ENCODE data around the gene KCNMA1. TPM values are rescaled to one million over a fixed set of nuclear protein-coding genes. Genes with fewer than 3 reads are reported as not detected.

The KCNMA1 gene
- total RNA-seq, 1 experiment from 2014 or later, result 0.70 TPM

DNA sequence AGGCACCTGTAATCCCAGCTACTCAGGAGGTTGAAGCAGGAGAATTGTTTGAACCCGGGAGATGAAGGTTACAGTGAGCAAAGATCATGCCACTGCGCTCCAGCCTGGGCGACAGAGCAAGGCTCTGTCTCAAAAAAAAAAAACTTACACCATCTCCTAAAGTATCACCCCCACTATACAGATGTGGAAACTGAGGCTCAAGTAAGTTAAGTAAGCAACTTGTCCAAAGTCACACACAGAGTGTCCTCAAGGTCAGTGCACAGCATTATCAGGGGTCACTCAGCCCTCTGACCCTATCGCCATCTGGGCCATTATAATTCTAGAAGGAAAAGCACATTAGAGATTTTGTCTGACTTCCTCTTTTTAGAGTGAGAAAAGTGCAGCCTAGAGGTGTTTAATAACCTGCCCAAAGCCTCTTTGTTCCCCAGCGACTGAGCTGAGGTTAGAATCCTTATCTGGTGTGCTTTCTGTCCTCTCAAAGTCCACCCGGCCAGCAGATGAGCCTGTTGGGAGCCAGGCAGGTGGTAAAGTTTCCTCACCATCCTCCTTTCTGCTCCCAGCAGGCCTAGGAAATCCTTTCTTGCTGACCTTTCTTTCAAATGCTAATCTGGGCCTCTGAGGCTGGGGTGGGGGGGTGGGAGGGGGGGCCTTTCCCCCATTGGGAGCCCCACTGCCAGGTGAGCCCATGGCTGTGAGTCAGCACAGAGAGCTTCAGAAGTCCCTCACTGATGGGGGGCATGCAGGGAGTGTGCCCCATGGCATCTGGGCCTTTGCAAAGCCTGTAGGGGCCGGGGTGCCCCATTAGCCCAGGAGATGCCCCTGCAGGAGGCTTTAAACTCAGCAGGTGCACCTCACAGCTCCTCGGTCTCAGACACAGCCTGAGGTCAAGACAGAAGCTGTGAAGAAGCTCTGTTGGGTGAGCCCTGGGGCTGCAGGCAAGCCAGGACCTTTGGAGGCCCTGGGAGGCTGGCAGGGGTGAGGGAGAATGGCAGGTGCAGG is 12.0 kb upstream of the KCNMA1 start:
- intact Hi-C loops (cut with micrococcal nuclease; ENCODE audit: unreplicated experiment), result no loop called here
- no peak overlapping the region for H2AFZ ChIP-seq
- no peak overlapping the region for H3K4me3 ChIP-seq
- H3K79me2 ChIP-seq (ENCODE audit: low read depth), result no peaks in the 10 kb centered on the region
- no peak for DNase-seq
- H3K4me1 ChIP-seq (replicated peaks; ENCODE audit: insufficient read depth), result peaks cover 11% of the 10 kb centered on the region; the same call in 1 of the 2 replicates
- no peaks in the 10 kb centered on the region for H3K36me3 ChIP-seq (ENCODE audit: low read depth)
- BruUV-seq (replicated peaks), result no TSS peak
- H3K27ac ChIP-seq, result no peak overlapping the region
- H3K9me2 ChIP-seq (ENCODE audit: insufficient read depth), result no peaks in the 10 kb centered on the region
- H4K20me1 ChIP-seq (ENCODE audit: insufficient read depth), result no peaks in the 10 kb centered on the region
- POLR2A ChIA-PET (ENCODE audit: unreplicated experiment), result no interaction called here
- TF ChIP-seq, protein P1, sequence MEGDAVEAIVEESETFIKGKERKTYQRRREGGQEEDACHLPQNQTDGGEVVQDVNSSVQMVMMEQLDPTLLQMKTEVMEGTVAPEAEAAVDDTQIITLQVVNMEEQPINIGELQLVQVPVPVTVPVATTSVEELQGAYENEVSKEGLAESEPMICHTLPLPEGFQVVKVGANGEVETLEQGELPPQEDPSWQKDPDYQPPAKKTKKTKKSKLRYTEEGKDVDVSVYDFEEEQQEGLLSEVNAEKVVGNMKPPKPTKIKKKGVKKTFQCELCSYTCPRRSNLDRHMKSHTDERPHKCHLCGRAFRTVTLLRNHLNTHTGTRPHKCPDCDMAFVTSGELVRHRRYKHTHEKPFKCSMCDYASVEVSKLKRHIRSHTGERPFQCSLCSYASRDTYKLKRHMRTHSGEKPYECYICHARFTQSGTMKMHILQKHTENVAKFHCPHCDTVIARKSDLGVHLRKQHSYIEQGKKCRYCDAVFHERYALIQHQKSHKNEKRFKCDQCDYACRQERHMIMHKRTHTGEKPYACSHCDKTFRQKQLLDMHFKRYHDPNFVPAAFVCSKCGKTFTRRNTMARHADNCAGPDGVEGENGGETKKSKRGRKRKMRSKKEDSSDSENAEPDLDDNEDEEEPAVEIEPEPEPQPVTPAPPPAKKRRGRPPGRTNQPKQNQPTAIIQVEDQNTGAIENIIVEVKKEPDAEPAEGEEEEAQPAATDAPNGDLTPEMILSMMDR (conservative IDR thresholded peaks at IDR 0.05), result no peak
- TF ChIP-seq EZH2 (IDR thresholded peaks at IDR 0.05; ENCODE audit: low read depth), result no peak
- no peak overlapping the region for H3K4me2 ChIP-seq
- H3K27me3 ChIP-seq (ENCODE audit: insufficient read depth, low read depth), result no peaks in the 10 kb centered on the region
- H3F3A ChIP-seq (ENCODE audit: insufficient read depth, low read depth), result no peaks in the 10 kb centered on the region
- CTCF ChIA-PET, result interaction anchor here (0.6 kb wide), 1 partner anchor 1643 kb away, joined by 5 read pairs; no protein-coding TSS in a partner anchor
- H3K9me3 ChIP-seq (ENCODE audit: insufficient read depth, low read depth), result peaks cover 20% of the 10 kb centered on the region

DNA sequence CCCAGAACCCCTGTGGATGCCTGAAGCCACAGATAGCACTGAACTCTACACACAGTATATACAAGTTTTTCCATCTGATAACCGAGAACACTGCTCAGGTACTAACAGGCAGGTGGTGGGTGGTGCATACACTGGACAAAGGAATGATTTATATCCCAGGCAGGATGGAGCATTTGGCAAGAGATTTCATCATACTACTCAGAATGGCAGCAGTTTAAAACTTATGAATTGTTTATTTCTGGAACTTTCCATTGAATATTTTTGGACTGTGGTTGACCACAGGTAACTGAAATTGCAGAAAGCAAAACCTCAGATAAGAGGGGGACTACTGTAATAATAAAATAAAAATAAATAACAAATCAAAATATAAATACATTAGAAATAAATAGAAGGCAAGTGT is 10.9 kb upstream of the KCNMA1 start:
- no peaks in the 10 kb centered on the region for H3K27me3 ChIP-seq (ENCODE audit: insufficient read depth, low read depth)
- H3K79me2 ChIP-seq (ENCODE audit: low read depth), result no peaks in the 10 kb centered on the region
- no peaks in the 10 kb centered on the region for H3F3A ChIP-seq (ENCODE audit: insufficient read depth, low read depth)
- H3K4me1 ChIP-seq (replicated peaks; ENCODE audit: insufficient read depth), result peaks cover 11% of the 10 kb centered on the region; the same call in 1 of the 2 replicates
- H3K4me3 ChIP-seq, result no peak overlapping the region
- no peaks in the 10 kb centered on the region for H3K9me2 ChIP-seq (ENCODE audit: insufficient read depth)
- no peak overlapping the region for H3K27ac ChIP-seq
- H3K4me2 ChIP-seq, result no peak overlapping the region; the same call in 1 of the 2 replicates
- H2AFZ ChIP-seq, result no peak overlapping the region
- POLR2A ChIA-PET (ENCODE audit: unreplicated experiment), result no interaction called here
- DNase-seq, result no peak
- no TSS peak for BruUV-seq (replicated peaks)
- CTCF ChIA-PET, result interaction anchor here (0.6 kb wide), 1 partner anchor 1642 kb away, joined by 5 read pairs; no protein-coding TSS in a partner anchor
- intact Hi-C loops (cut with micrococcal nuclease; ENCODE audit: unreplicated experiment), result no loop called here
- H4K20me1 ChIP-seq (ENCODE audit: insufficient read depth), result no peaks in the 10 kb centered on the region
- H3K36me3 ChIP-seq (ENCODE audit: low read depth), result no peaks in the 10 kb centered on the region
- TF ChIP-seq, protein P1 (conservative IDR thresholded peaks at IDR 0.05), result no peak
- no peak for TF ChIP-seq EZH2 (IDR thresholded peaks at IDR 0.05; ENCODE audit: low read depth)
- H3K9me3 ChIP-seq (ENCODE audit: insufficient read depth, low read depth), result peaks cover 21% of the 10 kb centered on the region

DNA sequence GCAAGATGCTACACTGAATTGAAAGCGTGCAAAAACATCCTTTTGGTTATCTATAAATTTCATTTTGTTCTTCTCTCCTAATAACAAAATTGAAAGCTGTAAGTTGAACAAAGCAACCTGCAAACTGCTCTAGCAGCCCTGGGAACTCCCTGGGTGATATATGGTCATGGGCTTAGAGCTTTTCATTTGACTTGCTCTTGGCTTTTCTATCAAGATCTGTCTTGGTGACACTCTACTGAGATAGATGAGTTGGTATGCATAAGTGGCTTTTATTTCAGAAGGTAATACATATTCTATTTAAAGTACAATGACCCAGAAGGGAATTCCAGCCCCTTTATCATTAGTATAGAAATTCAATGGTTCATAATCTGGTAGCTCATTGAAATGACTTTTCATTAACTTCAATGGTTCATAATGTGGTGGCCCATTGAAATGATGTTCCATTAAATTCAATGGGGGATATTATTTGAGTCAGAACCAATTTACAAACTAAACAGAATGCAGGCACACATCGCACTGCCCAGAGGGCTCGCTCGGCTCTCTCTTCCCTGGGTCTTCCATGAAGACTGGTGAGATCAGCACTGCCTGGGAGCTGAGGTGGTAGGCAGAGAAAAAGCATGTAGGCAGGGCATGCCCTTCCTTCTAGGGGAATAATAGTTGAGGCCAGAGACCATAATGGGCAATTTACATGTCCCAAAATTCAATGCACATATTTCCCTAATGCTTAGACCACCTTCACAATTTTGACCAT is 10.1 kb upstream of the KCNMA1 start:
- Histone ChIP-seq H3K4me3 (no peak overlapping the region), H2AFZ (no peak overlapping the region), H3K4me2 (no peak overlapping the region; the same call in 1 of the 2 replicates), H3K27ac (no peak overlapping the region), H3K9me3 (ENCODE audit: insufficient read depth, low read depth) (peaks cover 14% of the 10 kb centered on the region), H3K27me3 (ENCODE audit: insufficient read depth, low read depth) (no peaks in the 10 kb centered on the region), H3K9me2 (ENCODE audit: insufficient read depth) (no peaks in the 10 kb centered on the region), H3K79me2 (ENCODE audit: low read depth) (no peaks in the 10 kb centered on the region), H3F3A (ENCODE audit: insufficient read depth, low read depth) (no peaks in the 10 kb centered on the region), H3K4me1 (replicated peaks; ENCODE audit: insufficient read depth) (peaks cover 11% of the 10 kb centered on the region; the same call in 1 of the 2 replicates), H4K20me1 (ENCODE audit: insufficient read depth) (no peaks in the 10 kb centered on the region), H3K36me3 (ENCODE audit: low read depth) (no peaks in the 10 kb centered on the region)
- intact Hi-C loops (cut with micrococcal nuclease; ENCODE audit: unreplicated experiment), result no loop called here
- ChIA-PET CTCF (interaction anchor here (0.6 kb wide), 2 partner anchors 482 to 487 kb away, joined by 3 to 4 read pairs; no protein-coding TSS in a partner anchor), POLR2A (ENCODE audit: unreplicated experiment) (interaction anchor here (0.7 kb wide), 1 partner anchor 19 kb away, joined by 3 read pairs; no protein-coding TSS in a partner anchor)
- no peak for TF ChIP-seq EZH2 (IDR thresholded peaks at IDR 0.05; ENCODE audit: low read depth)
- TF ChIP-seq, protein P1 (conservative IDR thresholded peaks at IDR 0.05), result no peak
- BruUV-seq (replicated peaks), result no TSS peak
- no peak for DNase-seq

All from PC-9 (cell line).